ENCODE measurements around the gene CAMK2B. TPM values are rescaled to one million over a fixed set of nuclear protein-coding genes. Genes with fewer than 3 reads are reported as not detected.

CAMK2B gene
- not detected for total RNA-seq

GRCh38 chr7:44325201-44325671 is at the start of gene CAMK2B:
Gene CAMK2B (minus strand): TSS chr7:44325594. CDS start chr7:44325421, 173 bp downstream.
- H3K27ac Mint-ChIP-seq = no peak within 1 kb of the TSS
- H3K36me3 Mint-ChIP-seq (ENCODE audit: low read depth) = no peaks in the 10 kb centered on the region
- peak within 1 kb of the TSS; percentile 62 for H3K4me3 Mint-ChIP-seq
- H3K27me3 Mint-ChIP-seq = peaks cover 45% of the 10 kb centered on the region
- CTCF ChIA-PET = no interaction called here
- DNase-seq = peak; percentile 5
- H3K4me1 Mint-ChIP-seq = peaks cover 7% of the 10 kb centered on the region
- POLR2A ChIA-PET = no interaction called here
- peaks cover 3% of the 10 kb centered on the region for H3K9me3 Mint-ChIP-seq

DNA sequence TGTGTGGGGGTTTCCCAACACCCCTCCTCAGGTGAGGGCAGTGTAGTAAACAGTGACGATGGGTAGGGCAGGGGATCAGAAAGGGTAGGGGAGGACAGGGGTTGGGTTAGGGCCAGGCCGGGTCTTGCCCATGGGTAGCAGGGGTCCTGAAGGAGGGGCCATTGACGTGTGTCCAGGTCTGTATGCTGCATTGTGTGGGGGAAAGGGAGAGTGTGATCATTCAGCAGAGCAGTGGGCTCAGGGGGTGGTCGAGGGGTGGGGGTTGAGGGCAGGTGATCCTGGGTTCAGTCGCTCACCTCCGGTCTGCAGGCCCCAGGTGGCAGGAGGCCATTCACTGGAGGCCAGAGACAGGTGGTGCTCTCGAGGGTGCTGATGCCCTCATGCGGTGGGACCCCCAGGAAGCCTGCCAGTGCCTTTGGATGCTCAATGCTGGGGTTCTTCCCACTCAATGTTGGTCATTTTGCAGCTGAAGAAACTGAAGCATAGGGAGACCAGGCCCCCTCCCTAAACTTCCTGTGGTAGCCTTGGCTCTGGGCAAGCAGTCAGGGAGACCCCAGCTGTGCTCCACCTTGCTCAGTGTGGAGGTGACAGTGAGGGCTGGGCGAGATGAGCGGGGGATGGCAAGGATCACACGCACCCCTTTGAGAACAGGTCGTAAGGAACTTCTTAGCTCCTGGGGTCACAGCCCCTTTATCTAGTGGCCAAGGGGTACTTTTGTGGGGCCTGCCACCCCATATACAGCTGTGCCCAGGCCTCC is 48.8 kb upstream of the CAMK2B start:
- CTCF ChIA-PET = no interaction called here
- Mint-ChIP-seq H3K9me3 (no peaks in the 10 kb centered on the region), H3K36me3 (ENCODE audit: low read depth) (peaks cover 2% of the 10 kb centered on the region)

GRCh38 chr7:44373418-44373740 is 48.0 kb upstream of the CAMK2B start:
- no peak for DNase-seq
- peaks cover 6% of the 10 kb centered on the region for H3K36me3 Mint-ChIP-seq (ENCODE audit: low read depth)
- no peak overlapping the region for H3K4me3 Mint-ChIP-seq
- peaks cover 16% of the 10 kb centered on the region for H3K4me1 Mint-ChIP-seq
- CTCF ChIA-PET = no interaction called here
- H3K27ac Mint-ChIP-seq = no peak overlapping the region
- H3K9me3 Mint-ChIP-seq = peaks cover 3% of the 10 kb centered on the region
- POLR2A ChIA-PET = no interaction called here
- peaks cover 32% of the 10 kb centered on the region for H3K27me3 Mint-ChIP-seq

More for the DNA sequence above, 48.8 kb upstream of the CAMK2B start:
- Mint-ChIP-seq H3K27me3 (peaks cover 27% of the 10 kb centered on the region), H3K4me1 (peaks cover 11% of the 10 kb centered on the region), H3K4me3 (no peak overlapping the region), H3K27ac (no peak overlapping the region)
- no peak for DNase-seq
- POLR2A ChIA-PET = no interaction called here

DNA sequence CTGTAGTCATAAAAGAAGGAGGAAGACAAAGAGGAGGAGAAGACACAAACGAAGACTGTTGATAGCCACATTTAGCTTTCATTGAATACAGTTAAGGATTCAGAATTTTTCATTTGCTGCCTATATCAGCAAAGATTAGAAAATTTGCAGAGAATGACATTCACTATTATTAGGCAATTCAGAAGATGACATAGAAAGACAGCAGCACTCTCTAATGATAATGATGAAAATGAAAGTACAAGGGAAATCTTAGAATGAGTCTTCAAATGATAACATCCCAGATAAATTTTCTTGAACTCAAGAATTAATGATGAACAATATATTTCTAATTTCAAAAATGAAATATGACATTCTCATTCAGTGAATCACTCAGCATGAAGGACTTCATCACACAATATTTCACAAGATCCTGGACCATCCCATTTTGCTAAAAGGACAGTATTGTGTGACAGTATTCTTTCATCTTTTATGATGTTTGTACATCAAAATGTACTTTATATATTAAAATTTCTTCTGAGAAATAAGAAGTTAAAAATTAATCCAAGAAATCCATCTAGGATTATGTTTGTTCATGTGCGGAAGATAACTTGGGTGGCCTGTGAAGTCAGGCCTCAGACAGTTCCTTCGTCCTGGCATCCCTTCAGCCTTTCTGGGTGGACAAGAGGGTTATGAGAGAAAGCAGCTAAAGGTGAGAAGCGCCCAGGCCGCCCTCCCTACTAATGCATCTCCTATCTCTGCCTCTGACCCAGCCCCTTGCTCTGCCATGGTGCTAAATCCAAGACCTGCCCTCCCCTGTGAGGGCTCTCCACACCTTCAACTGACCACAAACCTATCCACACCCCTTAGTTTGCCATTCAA is 47.4 kb upstream of the CAMK2B start:
- peaks cover 6% of the 10 kb centered on the region for H3K36me3 Mint-ChIP-seq (ENCODE audit: low read depth)
- H3K27me3 Mint-ChIP-seq = peaks cover 36% of the 10 kb centered on the region
- ChIA-PET CTCF (no interaction called here), POLR2A (no interaction called here)
- peaks cover 3% of the 10 kb centered on the region for H3K9me3 Mint-ChIP-seq
- H3K4me3 Mint-ChIP-seq = no peak overlapping the region
- DNase-seq = no peak
- no peak overlapping the region for H3K27ac Mint-ChIP-seq
- H3K4me1 Mint-ChIP-seq = peaks cover 16% of the 10 kb centered on the region

DNA sequence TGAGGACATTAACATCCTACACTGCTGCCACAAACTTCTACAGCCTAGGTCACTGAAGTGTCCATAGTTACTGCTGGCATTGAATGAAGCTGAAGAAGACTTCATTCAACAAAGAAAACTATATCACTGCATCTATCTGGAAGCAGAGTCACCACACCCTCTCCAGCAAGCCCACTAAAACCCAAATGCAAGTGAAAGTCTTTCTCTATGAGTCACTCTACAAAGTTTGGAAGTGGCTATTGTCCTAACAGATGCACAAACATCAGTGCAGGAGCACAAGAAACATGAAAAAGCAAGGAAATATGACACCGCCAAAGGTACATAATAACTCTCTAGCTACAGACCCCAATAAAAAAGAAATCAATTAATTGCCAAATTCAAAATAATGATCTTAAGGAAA is 43.5 kb upstream of the CAMK2B start:
- H3K27me3 Mint-ChIP-seq = peaks cover 53% of the 10 kb centered on the region
- POLR2A ChIA-PET = no interaction called here
- peaks cover 3% of the 10 kb centered on the region for H3K9me3 Mint-ChIP-seq
- H3K4me1 Mint-ChIP-seq = peaks cover 16% of the 10 kb centered on the region
- peaks cover 6% of the 10 kb centered on the region for H3K36me3 Mint-ChIP-seq (ENCODE audit: low read depth)
- CTCF ChIA-PET = interaction anchor here (1.3 kb wide), 1 partner anchor 165 kb away, joined by 3 read pairs; no protein-coding TSS in a partner anchor
- no peak for DNase-seq
- H3K4me3 Mint-ChIP-seq = no peak overlapping the region
- H3K27ac Mint-ChIP-seq = no peak overlapping the region

GRCh38 chr7:44368455-44368854 is 43.1 kb upstream of the CAMK2B start:
- Mint-ChIP-seq H3K27ac (no peak overlapping the region), H3K9me3 (peaks cover 3% of the 10 kb centered on the region), H3K4me1 (peaks cover 16% of the 10 kb centered on the region), H3K36me3 (ENCODE audit: low read depth) (peaks cover 6% of the 10 kb centered on the region), H3K4me3 (no peak overlapping the region), H3K27me3 (peaks cover 52% of the 10 kb centered on the region)
- DNase-seq = no peak
- CTCF ChIA-PET = interaction anchor here (0.5 to 1.3 kb wide), 2 partner anchors 165 to 696 kb away, joined by 3 read pairs; no protein-coding TSS in a partner anchor
- POLR2A ChIA-PET = no interaction called here

- no peak overlapping the region for H3K27ac Mint-ChIP-seq
- ChIA-PET CTCF (interaction anchor here (0.5 to 1.3 kb wide), 2 partner anchors 166 to 697 kb away, joined by 3 read pairs; no protein-coding TSS in a partner anchor), POLR2A (no interaction called here)
- H3K27me3 Mint-ChIP-seq = peaks cover 51% of the 10 kb centered on the region
- no peak overlapping the region for H3K4me3 Mint-ChIP-seq
- peaks cover 3% of the 10 kb centered on the region for H3K9me3 Mint-ChIP-seq
- H3K4me1 Mint-ChIP-seq = peaks cover 16% of the 10 kb centered on the region
- no peak for DNase-seq
- H3K36me3 Mint-ChIP-seq (ENCODE audit: low read depth) = peaks cover 6% of the 10 kb centered on the region
Observed at GRCh38 chr7:44367475-44368043, 42.2 kb upstream of the CAMK2B start.

DNA sequence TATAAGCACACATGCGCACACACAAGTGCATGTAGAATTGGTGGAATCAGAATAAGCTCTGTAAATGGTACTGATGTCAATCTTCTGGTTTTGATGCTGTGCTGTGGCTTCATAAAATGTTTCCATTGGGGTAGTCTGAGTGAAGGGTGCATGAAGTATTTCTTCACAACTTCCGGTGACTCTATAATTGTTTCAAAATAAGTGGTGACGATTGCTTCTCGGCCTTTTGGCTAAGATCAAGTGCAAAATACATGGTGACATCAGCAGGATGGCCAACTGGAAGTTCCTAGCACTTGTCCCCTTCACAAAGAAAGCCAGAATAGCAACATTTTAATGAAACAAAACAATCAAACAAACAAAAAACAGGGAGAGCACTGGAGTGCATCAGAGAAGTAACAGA is 41.6 kb upstream of the CAMK2B start:
- Mint-ChIP-seq H3K9me3 (peaks cover 3% of the 10 kb centered on the region), H3K27ac (no peak overlapping the region), H3K36me3 (ENCODE audit: low read depth) (peaks cover 6% of the 10 kb centered on the region), H3K27me3 (peaks cover 54% of the 10 kb centered on the region), H3K4me3 (no peak overlapping the region), H3K4me1 (peaks cover 16% of the 10 kb centered on the region)
- no peak for DNase-seq
- CTCF ChIA-PET = no interaction called here
- POLR2A ChIA-PET = no interaction called here

DNA sequence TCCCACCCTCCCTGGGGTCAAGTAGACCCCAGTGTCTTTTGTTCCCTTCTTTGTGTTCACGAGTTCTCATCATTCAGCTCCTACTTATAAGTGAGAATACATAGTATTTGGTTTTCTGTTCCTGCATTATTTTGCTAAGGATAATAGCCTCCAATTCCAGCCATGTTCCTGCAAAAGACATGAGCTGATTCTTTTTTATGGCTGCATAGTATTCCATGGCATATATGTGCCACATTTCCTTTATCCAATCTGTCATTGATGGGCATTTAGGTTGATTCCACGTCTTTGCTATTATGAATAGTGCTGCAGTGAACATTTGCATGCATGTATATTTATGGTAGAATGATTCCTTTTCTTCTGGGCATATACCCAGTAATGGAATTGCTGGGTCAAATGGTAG is 28.3 kb upstream of the CAMK2B start:
- Mint-ChIP-seq H3K4me1 (no peaks in the 10 kb centered on the region), H3K9me3 (no peaks in the 10 kb centered on the region), H3K4me3 (no peak overlapping the region), H3K36me3 (ENCODE audit: low read depth) (no peaks in the 10 kb centered on the region), H3K27ac (no peak overlapping the region), H3K27me3 (peaks cover 61% of the 10 kb centered on the region)
- CTCF ChIA-PET = no interaction called here
- POLR2A ChIA-PET = no interaction called here
- DNase-seq = no peak

GRCh38 chr7:44348851-44349781 is 23.7 kb upstream of the CAMK2B start:
- Mint-ChIP-seq H3K27ac (no peak overlapping the region), H3K4me1 (no peaks in the 10 kb centered on the region), H3K9me3 (no peaks in the 10 kb centered on the region), H3K36me3 (ENCODE audit: low read depth) (no peaks in the 10 kb centered on the region), H3K4me3 (no peak overlapping the region), H3K27me3 (peaks cover 48% of the 10 kb centered on the region)
- POLR2A ChIA-PET = no interaction called here
- CTCF ChIA-PET = interaction anchor here (0.6 to 1.7 kb wide), 4 partner anchors 13 to 215 kb away, joined by 3 to 5 read pairs (median 4); no protein-coding TSS in a partner anchor
- no peak for DNase-seq

DNA sequence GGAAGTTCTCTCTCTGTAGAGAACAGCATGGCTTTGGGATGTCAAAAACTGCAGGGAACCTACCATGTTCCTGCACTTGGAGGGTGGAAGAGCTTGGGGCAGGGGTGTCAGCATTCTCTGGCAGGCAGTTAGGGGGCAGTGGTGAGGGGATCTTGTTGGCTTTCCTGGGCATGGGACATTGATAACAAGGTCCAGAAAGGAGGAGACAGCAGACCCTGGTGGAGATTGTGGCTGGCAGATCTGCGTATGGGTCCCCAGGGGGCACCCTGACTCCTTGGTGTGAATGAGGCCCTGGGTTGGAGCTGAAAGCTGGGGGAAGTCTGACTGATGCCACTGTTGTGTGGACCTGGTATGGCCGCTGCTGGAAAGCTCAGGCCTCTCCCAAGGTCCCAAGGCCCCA is 22.9 kb upstream of the CAMK2B start:
- Mint-ChIP-seq H3K4me3 (no peak overlapping the region), H3K36me3 (ENCODE audit: low read depth) (no peaks in the 10 kb centered on the region), H3K27ac (no peak overlapping the region), H3K27me3 (peaks cover 42% of the 10 kb centered on the region), H3K4me1 (no peaks in the 10 kb centered on the region), H3K9me3 (no peaks in the 10 kb centered on the region)
- ChIA-PET POLR2A (no interaction called here), CTCF (interaction anchor here (0.6 to 1.7 kb wide), 3 partner anchors 93 to 216 kb away, joined by 4 to 5 read pairs (median 4); no protein-coding TSS in a partner anchor)
- peak; percentile 24 for DNase-seq

GRCh38 chr7:44347546-44348114 is 22.2 kb upstream of the CAMK2B start:
- CTCF ChIA-PET = interaction anchor here (1.4 to 1.7 kb wide), 2 partner anchors 93 to 217 kb away, joined by 4 to 5 read pairs; no protein-coding TSS in a partner anchor
- Mint-ChIP-seq H3K4me1 (no peaks in the 10 kb centered on the region), H3K27me3 (peaks cover 42% of the 10 kb centered on the region), H3K27ac (no peak overlapping the region), H3K36me3 (ENCODE audit: low read depth) (no peaks in the 10 kb centered on the region), H3K4me3 (no peak overlapping the region), H3K9me3 (no peaks in the 10 kb centered on the region)
- no peak for DNase-seq
- POLR2A ChIA-PET = no interaction called here
